ENCODE data around the gene PLEKHM2. TPM values are rescaled to one million over a fixed set of nuclear protein-coding genes. Genes with fewer than 3 reads are reported as not detected.

Gene PLEKHM2
- total and polyA plus RNA-seq, 2 experiments from 2014 or later = 31.8 to 43.1 TPM

DNA sequence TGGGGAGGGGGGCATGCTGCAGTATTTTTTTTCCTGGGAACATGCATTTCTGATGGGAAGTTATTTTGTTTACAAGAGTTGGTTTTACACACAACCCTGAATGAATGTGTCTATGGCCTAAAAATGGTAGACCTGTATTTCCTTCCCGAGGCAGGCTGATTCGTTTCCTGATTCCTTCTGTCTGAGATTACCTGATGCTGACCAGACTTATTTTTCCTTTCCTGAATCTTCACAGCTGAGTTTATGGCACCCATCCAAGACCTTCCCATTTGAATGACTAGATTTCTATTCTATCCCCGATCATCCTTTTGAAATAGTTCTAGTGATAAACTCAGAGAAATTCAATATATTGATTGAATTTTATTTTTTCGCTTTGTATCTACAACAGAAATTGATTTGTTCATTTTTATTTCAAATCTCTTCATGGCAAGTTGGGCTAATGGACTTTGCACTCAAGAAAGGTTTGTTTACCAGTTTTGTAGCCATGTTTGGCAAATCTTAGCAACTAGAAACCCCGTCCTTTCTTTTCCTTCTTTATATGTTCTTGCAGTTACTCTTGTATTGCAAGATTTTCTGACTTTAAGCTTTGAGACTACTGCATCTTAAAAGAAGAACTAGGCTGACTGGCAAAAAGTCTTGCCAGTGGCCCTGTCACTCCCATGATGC, 15.9 kb upstream of the PLEKHM2 start:
- Histone ChIP-seq H3K4me3 (no peak overlapping the region), H3K4me1 (ENCODE audit: insufficient read depth) (peaks cover 5% of the 10 kb centered on the region), H3K36me3 (replicated peaks; ENCODE audit: insufficient read depth, low read depth) (no peaks in the 10 kb centered on the region), H3K27me3 (no peaks in the 10 kb centered on the region), H4K20me1 (ENCODE audit: insufficient read depth, poor library complexity, severe bottlenecking) (no peaks in the 10 kb centered on the region), H3K27ac (no peak overlapping the region), H3K79me2 (peaks cover 5% of the 10 kb centered on the region), H3K9me3 (ENCODE audit: low read depth) (no peaks in the 10 kb centered on the region), H3K9me2 (replicated peaks; ENCODE audit: insufficient read depth) (no peaks in the 10 kb centered on the region), H3K4me2 (no peak overlapping the region), H2AFZ (no peak overlapping the region)
- DNase-seq (ENCODE audit: low spot score) = peak; percentile 20
- WGBS (ENCODE audit: low lambda C conversion rate, missing lambda C conversion rate) = 84% methylated on average over 5 of the region's 5 CpGs
- TF ChIP-seq CTCF (IDR thresholded peaks at IDR 0.05; ENCODE audit: poor library complexity) (no peak), EZH2phosphoT487 (IDR thresholded peaks at IDR 0.05; ENCODE audit: low read depth, severe bottlenecking, unreplicated experiment) (no peak), EZH2 (IDR thresholded peaks at IDR 0.05; ENCODE audit: borderline replicate concordance) (no peak)

- Histone ChIP-seq H3K9me2 (replicated peaks; ENCODE audit: insufficient read depth) (no peaks in the 10 kb centered on the region), H3K36me3 (replicated peaks; ENCODE audit: insufficient read depth, low read depth) (no peaks in the 10 kb centered on the region), H3K4me1 (ENCODE audit: insufficient read depth) (peaks cover 5% of the 10 kb centered on the region), H3K4me2 (no peak overlapping the region), H4K20me1 (ENCODE audit: insufficient read depth, poor library complexity, severe bottlenecking) (no peaks in the 10 kb centered on the region), H3K9me3 (ENCODE audit: low read depth) (no peaks in the 10 kb centered on the region), H3K79me2 (peaks cover 3% of the 10 kb centered on the region), H3K27ac (no peak overlapping the region), H3K4me3 (no peak overlapping the region), H2AFZ (no peak overlapping the region), H3K27me3 (no peaks in the 10 kb centered on the region)
- 89% methylated on average over 10 of the region's 10 CpGs for WGBS (ENCODE audit: low lambda C conversion rate, missing lambda C conversion rate)
- DNase-seq (ENCODE audit: low spot score) = no peak
- TF ChIP-seq EZH2phosphoT487 (IDR thresholded peaks at IDR 0.05; ENCODE audit: low read depth, severe bottlenecking, unreplicated experiment) (no peak), EZH2 (IDR thresholded peaks at IDR 0.05; ENCODE audit: borderline replicate concordance) (no peak), CTCF (IDR thresholded peaks at IDR 0.05; ENCODE audit: poor library complexity) (no peak)
Observed at GRCh38 chr1:15669074-15669473, 15.0 kb upstream of the PLEKHM2 start.

GRCh38 chr1:15669864-15670263, 14.3 kb upstream of the PLEKHM2 start:
- Histone ChIP-seq H3K9me2 (replicated peaks; ENCODE audit: insufficient read depth) (no peaks in the 10 kb centered on the region), H3K4me3 (no peak overlapping the region), H3K9me3 (ENCODE audit: low read depth) (no peaks in the 10 kb centered on the region), H3K27me3 (no peaks in the 10 kb centered on the region), H3K4me1 (ENCODE audit: insufficient read depth) (peaks cover 5% of the 10 kb centered on the region), H3K36me3 (replicated peaks; ENCODE audit: insufficient read depth, low read depth) (no peaks in the 10 kb centered on the region), H3K79me2 (no peaks in the 10 kb centered on the region), H2AFZ (no peak overlapping the region), H3K27ac (no peak overlapping the region), H4K20me1 (ENCODE audit: insufficient read depth, poor library complexity, severe bottlenecking) (no peaks in the 10 kb centered on the region), H3K4me2 (no peak overlapping the region)
- TF ChIP-seq EZH2 (IDR thresholded peaks at IDR 0.05; ENCODE audit: borderline replicate concordance) = no peak
- TF ChIP-seq CTCF (IDR thresholded peaks at IDR 0.05; ENCODE audit: poor library complexity) = no peak
- no peak for TF ChIP-seq EZH2phosphoT487 (IDR thresholded peaks at IDR 0.05; ENCODE audit: low read depth, severe bottlenecking, unreplicated experiment)
- DNase-seq (ENCODE audit: low spot score) = no peak
- WGBS (ENCODE audit: low lambda C conversion rate, missing lambda C conversion rate) = 89% methylated on average over 4 of the region's 4 CpGs

Measured in hepatocyte (in vitro differentiated cells).